ENCODE measurements around the gene COL15A1.

DNA sequence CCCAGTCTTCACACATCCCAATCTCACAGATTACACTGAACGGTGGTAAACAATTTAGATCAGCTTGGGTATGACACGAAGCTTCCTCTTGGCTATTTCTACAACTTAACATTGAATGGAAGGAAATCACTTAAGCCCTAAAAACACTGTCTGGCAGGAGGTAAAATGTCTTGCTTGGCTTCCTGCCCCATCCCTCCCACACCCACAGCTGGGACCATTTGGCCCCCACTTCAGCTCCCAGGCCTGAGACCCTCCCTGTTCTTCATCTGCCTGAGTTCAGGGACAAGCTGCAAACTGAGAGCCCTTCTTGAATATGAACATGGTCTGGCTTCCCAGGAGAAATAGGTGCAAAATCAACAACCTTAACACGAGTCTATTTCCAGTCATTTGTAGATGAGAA is 3.4 kb upstream of the COL15A1 start:
- TF ChIP-seq MYC (IDR thresholded peaks at IDR 0.05; ENCODE audit: low read depth, low read length) (no peak), POLR2A (IDR thresholded peaks at IDR 0.05; ENCODE audit: extremely low read depth, insufficient read length) (no peak)
- TF ChIP-seq, protein P1, sequence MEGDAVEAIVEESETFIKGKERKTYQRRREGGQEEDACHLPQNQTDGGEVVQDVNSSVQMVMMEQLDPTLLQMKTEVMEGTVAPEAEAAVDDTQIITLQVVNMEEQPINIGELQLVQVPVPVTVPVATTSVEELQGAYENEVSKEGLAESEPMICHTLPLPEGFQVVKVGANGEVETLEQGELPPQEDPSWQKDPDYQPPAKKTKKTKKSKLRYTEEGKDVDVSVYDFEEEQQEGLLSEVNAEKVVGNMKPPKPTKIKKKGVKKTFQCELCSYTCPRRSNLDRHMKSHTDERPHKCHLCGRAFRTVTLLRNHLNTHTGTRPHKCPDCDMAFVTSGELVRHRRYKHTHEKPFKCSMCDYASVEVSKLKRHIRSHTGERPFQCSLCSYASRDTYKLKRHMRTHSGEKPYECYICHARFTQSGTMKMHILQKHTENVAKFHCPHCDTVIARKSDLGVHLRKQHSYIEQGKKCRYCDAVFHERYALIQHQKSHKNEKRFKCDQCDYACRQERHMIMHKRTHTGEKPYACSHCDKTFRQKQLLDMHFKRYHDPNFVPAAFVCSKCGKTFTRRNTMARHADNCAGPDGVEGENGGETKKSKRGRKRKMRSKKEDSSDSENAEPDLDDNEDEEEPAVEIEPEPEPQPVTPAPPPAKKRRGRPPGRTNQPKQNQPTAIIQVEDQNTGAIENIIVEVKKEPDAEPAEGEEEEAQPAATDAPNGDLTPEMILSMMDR (IDR thresholded peaks at IDR 0.05; ENCODE audit: low read depth, low read length): no peak
